CD4-positive, alpha-beta memory T cell (primary cell): ENCODE results near the gene SBNO2. TPM values are rescaled to one million over a fixed set of nuclear protein-coding genes. Genes with fewer than 3 reads are reported as not detected.
"Not testable (repeated sequence)": the region's sequence is repeated elsewhere in the genome, so short reads cannot be mapped to it uniquely, and the experiment has no call there.

Source experiments
- CTCF ChIA-PET: fragments of 350-600 bp; sonication (Branson Sonifier 250); formaldehyde crosslinking; loops from one replicate; lab custom pipeline; 2021; ENCODE audit warnings: inconsistent platforms; ENCODE audit not compliant: partially characterized antibody; lab: Charles Lee
- POLR2A ChIA-PET: fragments of 350-600 bp; sonication (Branson Sonifier 250); formaldehyde crosslinking; loops from one replicate; lab custom pipeline; 2021; ENCODE audit not compliant: partially characterized antibody; lab: Charles Lee
- DNase-seq, 5 donors: peaks; one replicate each; pipeline versions ENCODE4 v3.0.0 to v3.0.0-alpha.2; 2020 to 2022; ENCODE audit warnings: mixed read lengths in 1 of 5
- H3K27ac ChIP-seq: one replicate; pipeline ENCODE4 v1.7.0; 2013; ENCODE audit warnings: low read depth, low read length
- H3K27me3 ChIP-seq: 2 replicates; pipeline ENCODE4 v1.7.0; 2013; ENCODE audit warnings: mild to moderate bottlenecking, low read length, moderate library complexity; ENCODE audit not compliant: insufficient read depth
- H3K36me3 ChIP-seq: 2 replicates; pipeline ENCODE4 v1.7.0; 2013; ENCODE audit warnings: mild to moderate bottlenecking, low read length, moderate library complexity; ENCODE audit not compliant: insufficient read depth
- H3K4me1 ChIP-seq: 2 replicates; pipeline ENCODE4 v1.7.0; 2013; ENCODE audit warnings: mild to moderate bottlenecking, low read length, moderate library complexity; ENCODE audit not compliant: insufficient read depth
- H3K4me3 ChIP-seq, 2 donors: one replicate each; pipeline ENCODE4 v1.7.0; 2013; ENCODE audit warnings: low read length in 2 of 2, mild to moderate bottlenecking in 1 of 2
- H3K9me3 ChIP-seq, 2 donors: one replicate each; pipeline ENCODE4 v1.7.0; 2013; ENCODE audit warnings: low read length in 2 of 2, control low read depth in 1 of 2; ENCODE audit not compliant: control insufficient read depth in 1 of 2
- H3K27ac Mint-ChIP-seq, 7 donors: one replicate each; pipeline ENCODE4 v1.8.0; 2020 to 2021; ENCODE audit warnings: mixed read lengths in 7 of 7, mild to moderate bottlenecking in 6 of 7, inconsistent platforms in 3 of 7, moderate library complexity in 3 of 7
- H3K27me3 Mint-ChIP-seq, 2 donors: one replicate each; pipeline ENCODE4 v1.8.0; 2020 to 2021; ENCODE audit warnings: mixed read lengths in 2 of 2
- H3K36me3 Mint-ChIP-seq, 2 donors: one replicate each; pipeline ENCODE4 v1.8.0; 2020 to 2021; ENCODE audit warnings: mixed read lengths in 2 of 2, inconsistent platforms in 1 of 2, mild to moderate bottlenecking in 1 of 2
- H3K4me1 Mint-ChIP-seq, 4 donors: one replicate each; pipeline ENCODE4 v1.8.0; 2020 to 2021; ENCODE audit warnings: mixed read lengths in 4 of 4, mild to moderate bottlenecking in 1 of 4
- H3K4me3 Mint-ChIP-seq, 8 donors: one replicate each; pipeline ENCODE4 v1.8.0; 2020 to 2021; ENCODE audit warnings: mixed read lengths in 8 of 8, mild to moderate bottlenecking in 7 of 8, moderate library complexity in 6 of 8, inconsistent platforms in 3 of 8
- H3K9me3 Mint-ChIP-seq, 8 donors: one replicate each; pipeline ENCODE4 v1.8.0; 2020 to 2021; ENCODE audit warnings: mixed read lengths in 8 of 8, mild to moderate bottlenecking in 5 of 8, inconsistent platforms in 3 of 8, moderate library complexity in 1 of 8
- intact Hi-C: fragments of 100-400 bp; cut with micrococcal nuclease; formaldehyde crosslinking; loops from one replicate; pipeline ENCODE4 v1.15.1; 2023
- polyA plus RNA-seq, 2 donors: library from polyadenylated mRNA; unstranded; fragments of 300-500 nt; fragmentation: Illumina TruSeq; gene quantifications; one replicate each; pipeline ENCODE4 v1.2.3, GENCODE V29; 2021
- total RNA-seq, 2 experiments: library from RNA; stranded (reverse); gene quantifications; one replicate each; pipeline ENCODE4 v1.2.3, GENCODE V29; 2021

Gene SBNO2
- total and polyA plus RNA-seq, 4 experiments from 2014 or later, result 0.37 to 98.6 (median 48.1) TPM

DNA sequence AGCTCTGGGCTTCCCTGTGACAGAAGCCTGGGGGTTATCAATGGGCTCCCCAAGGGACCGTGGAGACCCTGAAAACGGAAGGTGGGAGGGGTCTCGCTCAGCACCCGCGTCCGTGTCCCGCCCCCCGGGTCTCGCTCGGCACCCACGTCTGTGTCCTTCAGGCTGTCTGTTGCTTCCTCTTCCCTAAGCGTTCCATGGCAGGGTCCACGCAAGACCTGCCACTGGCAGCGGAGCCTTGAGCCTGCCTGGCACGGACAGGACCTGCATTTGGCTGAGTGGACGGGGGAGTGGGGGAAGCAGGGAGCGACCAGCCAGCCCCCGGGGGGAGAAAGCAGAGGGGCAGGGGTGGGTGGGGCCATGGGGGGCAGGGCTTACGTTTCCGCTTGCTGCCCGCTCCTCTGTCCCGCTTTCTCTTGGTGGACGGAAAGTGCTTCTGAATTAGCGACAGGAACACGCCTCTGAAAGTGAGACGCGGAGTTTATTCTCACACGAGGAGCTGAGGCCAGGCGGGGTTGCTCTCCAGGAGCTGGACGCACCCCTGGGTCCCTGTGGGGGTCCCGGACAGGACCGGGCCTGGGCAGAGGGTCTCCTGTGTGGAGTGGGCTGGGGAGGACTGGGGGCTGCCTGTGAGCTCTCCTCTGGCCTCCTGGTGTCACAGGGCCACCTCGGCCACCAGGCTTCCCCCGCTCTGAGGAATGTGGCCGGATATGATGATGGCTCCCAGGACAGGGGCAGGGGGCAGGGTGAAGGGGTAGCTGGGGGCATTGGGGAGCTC lies 58.2 kb downstream of the SBNO2 start:
- Histone ChIP-seq H3K36me3 (peaks cover 58% of the 10 kb centered on the region), H3K9me3 (no peaks in the 10 kb centered on the region), H3K27me3 (no peaks in the 10 kb centered on the region), H3K4me1 (peaks cover 6% of the 10 kb centered on the region), H3K4me3 (no peak overlapping the region), H3K27ac (no peak overlapping the region)
- DNase-seq, result no peak
- H3K4me1 Mint-ChIP-seq, result no peaks in the 10 kb centered on the region
- intact Hi-C loops, result no loop called here
- H3K9me3 Mint-ChIP-seq, result no peaks in the 10 kb centered on the region
- H3K36me3 Mint-ChIP-seq, result peaks cover 10 to 19% of the 10 kb centered on the region in 2 donors
- H3K27me3 Mint-ChIP-seq, result no peaks in the 10 kb centered on the region
- POLR2A ChIA-PET, result interaction anchor here (1.4 to 2.9 kb wide), 2 partner anchors 12 to 77 kb away, joined by 3 to 26 read pairs; partner anchors contain the start of gene GPX4
- CTCF ChIA-PET, result interaction anchor here (0.6 kb wide), 1 partner anchor 71 kb away, joined by 3 read pairs; no protein-coding TSS in a partner anchor
- no peak overlapping the region for H3K4me3 Mint-ChIP-seq
- no peak overlapping the region for H3K27ac Mint-ChIP-seq

DNA sequence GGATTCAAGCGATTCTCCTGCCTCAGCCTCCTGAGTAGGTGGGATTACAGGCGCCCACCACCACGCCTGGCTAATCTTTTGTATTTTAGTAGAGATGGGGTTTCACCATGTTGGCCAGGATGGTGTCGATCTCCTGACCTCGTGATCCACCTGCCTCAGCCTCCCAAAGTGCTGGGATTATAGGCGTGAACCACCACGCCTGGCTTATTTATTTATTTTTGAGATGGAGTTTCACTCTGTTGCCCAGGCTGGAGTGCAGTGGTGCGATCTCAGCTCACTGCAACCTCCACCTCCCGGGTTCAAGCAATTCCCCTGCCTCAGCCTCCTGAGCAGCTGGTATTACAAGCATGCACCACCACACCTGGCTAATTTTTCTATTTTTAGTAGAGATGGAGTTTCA lies 59.3 kb downstream of the SBNO2 start:
- POLR2A ChIA-PET, result interaction anchor here (0.5 to 2.9 kb wide), 3 partner anchors 27 to 78 kb away, joined by 3 to 26 read pairs (median 10); no protein-coding TSS in a partner anchor
- intact Hi-C loops, result loop anchor here (5.0 kb wide), 1 partner anchor 78 kb away; no protein-coding TSS in a partner anchor
- H3K36me3 ChIP-seq, result peaks cover 52% of the 10 kb centered on the region
- not testable (repeated sequence) for H3K27me3 Mint-ChIP-seq, H3K27me3 ChIP-seq, H3K4me3 ChIP-seq, H3K9me3 ChIP-seq, H3K9me3 Mint-ChIP-seq, H3K4me1 Mint-ChIP-seq, H3K27ac ChIP-seq, DNase-seq, H3K4me3 Mint-ChIP-seq, H3K4me1 ChIP-seq
- peaks cover 4 to 20% of the 10 kb centered on the region in 2 donors for H3K36me3 Mint-ChIP-seq
- peak overlapping the region in 5 of 7 donors; percentile 30 to 70 (median 53) for H3K27ac Mint-ChIP-seq
- CTCF ChIA-PET, result interaction anchor here (0.6 to 1.6 kb wide), 2 partner anchors 48 to 79 kb away, joined by 3 read pairs; partner anchors contain the start of gene ARHGAP45

DNA sequence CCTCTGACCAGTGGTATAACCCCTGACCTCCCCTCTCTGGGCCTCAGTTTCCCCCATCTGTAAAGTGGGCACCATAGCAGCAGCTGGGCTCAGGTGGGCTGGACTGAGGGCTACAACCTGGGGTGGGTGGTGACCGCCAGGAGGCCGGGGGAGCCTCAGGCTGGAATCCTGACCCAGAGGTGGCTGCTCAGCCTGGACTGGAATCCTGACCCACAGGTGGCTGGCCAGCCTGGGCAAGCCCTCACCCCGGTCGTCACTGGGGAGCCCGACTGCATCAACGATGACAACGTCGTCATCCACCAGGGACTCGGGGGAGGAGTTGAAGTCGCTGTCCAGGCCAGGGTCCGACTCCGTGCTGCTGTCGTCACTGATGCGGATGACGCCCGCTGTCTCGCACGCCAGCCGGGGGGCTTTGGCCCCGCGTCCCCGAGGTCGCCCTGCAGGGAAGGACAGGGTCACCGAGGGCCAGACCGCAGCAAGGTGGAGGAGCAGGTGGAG lies 60.0 kb downstream of the SBNO2 start:
- Mint-ChIP-seq H3K4me3 (no peak overlapping the region), H3K27ac (peak overlapping the region in 1 of 7 donors; percentile 43), H3K9me3 (no peaks in the 10 kb centered on the region), H3K4me1 (no peaks in the 10 kb centered on the region), H3K27me3 (no peaks in the 10 kb centered on the region), H3K36me3 (peaks cover 4 to 20% of the 10 kb centered on the region in 2 donors)
- ChIA-PET CTCF (interaction anchor here (0.7 to 2.8 kb wide), 18 partner anchors 9 to 181 kb away, joined by 3 to 45 read pairs (median 4); partner anchors contain the start of gene ARHGAP45), POLR2A (interaction anchor here (0.5 to 2.9 kb wide), 15 partner anchors 10 to 155 kb away, joined by 3 to 26 read pairs (median 5); partner anchors contain the start of genes CIRBP, GPX4, POLR2E and SBNO2)
- H3K4me3 ChIP-seq, result no peak overlapping the region
- H3K4me1 ChIP-seq, result peaks cover 6% of the 10 kb centered on the region
- H3K9me3 ChIP-seq, result no peaks in the 10 kb centered on the region
- H3K36me3 ChIP-seq, result peaks cover 47% of the 10 kb centered on the region
- no peak for DNase-seq
- intact Hi-C loops, result loop anchor here (1.0 to 5.0 kb wide), 2 partner anchors 18 to 78 kb away; no protein-coding TSS in a partner anchor
- H3K27me3 ChIP-seq, result no peaks in the 10 kb centered on the region
- peak overlapping the region; percentile 35 for H3K27ac ChIP-seq

DNA sequence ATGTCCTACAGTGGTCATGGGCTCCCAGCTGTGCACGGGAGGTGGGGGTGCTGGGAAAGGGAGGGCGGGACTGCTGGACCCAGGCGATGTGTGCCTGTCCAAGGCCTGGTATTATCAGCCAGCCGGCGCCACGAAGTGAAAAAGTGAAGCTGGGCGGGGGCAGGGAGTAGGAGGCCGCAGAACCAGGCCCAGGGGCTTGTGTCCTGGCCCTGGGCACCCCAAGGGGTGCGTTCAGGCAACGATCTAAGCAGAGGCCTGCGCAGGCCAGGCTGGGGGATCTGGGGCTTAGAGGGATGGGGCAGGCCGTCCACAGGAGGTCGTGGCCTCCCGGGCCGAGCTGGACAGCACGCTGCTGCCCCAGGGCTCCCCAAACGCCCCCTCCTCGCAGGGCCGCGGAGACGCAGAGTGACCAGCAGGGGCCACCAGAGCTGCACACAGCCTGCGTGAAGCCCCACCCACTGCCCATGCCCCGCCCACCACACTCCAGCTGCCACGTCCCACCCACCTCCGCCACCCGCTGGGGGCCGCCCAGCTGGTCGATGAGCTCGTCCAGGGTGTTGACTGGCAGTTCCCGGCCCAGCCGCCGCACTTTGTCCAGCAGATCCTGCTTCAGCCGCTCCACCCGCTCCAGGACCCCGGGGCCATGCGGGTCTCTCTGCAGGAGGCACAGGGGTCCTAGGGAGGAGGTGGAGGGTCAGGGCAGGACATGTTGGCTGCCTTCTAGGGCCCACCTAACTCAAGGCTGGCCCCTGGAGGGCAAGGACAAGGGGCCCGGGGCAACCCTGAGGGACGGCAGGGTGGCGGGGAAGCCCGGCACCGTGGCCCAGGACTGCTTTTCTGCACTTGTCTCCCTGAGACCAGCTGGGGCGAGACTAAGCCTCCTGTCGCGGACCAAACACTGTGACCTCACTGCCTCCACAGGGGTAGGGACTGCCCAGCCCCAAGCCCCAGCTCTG lies 60.8 kb downstream of the SBNO2 start:
- ChIA-PET CTCF (interaction anchor here (0.7 to 2.8 kb wide), 18 partner anchors 10 to 180 kb away, joined by 3 to 45 read pairs (median 4); partner anchors contain the start of gene ARHGAP45), POLR2A (interaction anchor here (0.6 to 2.9 kb wide), 18 partner anchors 9 to 156 kb away, joined by 3 to 26 read pairs (median 5); partner anchors contain the start of genes ARHGAP45, CIRBP, GPX4 and POLR2E)
- intact Hi-C loops, result loop anchor here (1.0 to 5.0 kb wide), 2 partner anchors 19 to 79 kb away; no protein-coding TSS in a partner anchor
- Mint-ChIP-seq H3K4me1 (no peaks in the 10 kb centered on the region), H3K36me3 (peaks cover 0 to 17% of the 10 kb centered on the region in 2 donors), H3K9me3 (no peaks in the 10 kb centered on the region), H3K27me3 (no peaks in the 10 kb centered on the region), H3K27ac (peak overlapping the region in 4 of 7 donors; percentile 24 to 53 (median 42)), H3K4me3 (no peak overlapping the region)
- H3K9me3 ChIP-seq, result no peaks in the 10 kb centered on the region
- DNase-seq, result peak; percentile 75 to 83 (median 77)
- no peak overlapping the region for H3K4me3 ChIP-seq
- peaks cover 40% of the 10 kb centered on the region for H3K36me3 ChIP-seq
- H3K27ac ChIP-seq, result peak overlapping the region; percentile 35
- H3K4me1 ChIP-seq, result peaks cover 6% of the 10 kb centered on the region
- H3K27me3 ChIP-seq, result no peaks in the 10 kb centered on the region

DNA sequence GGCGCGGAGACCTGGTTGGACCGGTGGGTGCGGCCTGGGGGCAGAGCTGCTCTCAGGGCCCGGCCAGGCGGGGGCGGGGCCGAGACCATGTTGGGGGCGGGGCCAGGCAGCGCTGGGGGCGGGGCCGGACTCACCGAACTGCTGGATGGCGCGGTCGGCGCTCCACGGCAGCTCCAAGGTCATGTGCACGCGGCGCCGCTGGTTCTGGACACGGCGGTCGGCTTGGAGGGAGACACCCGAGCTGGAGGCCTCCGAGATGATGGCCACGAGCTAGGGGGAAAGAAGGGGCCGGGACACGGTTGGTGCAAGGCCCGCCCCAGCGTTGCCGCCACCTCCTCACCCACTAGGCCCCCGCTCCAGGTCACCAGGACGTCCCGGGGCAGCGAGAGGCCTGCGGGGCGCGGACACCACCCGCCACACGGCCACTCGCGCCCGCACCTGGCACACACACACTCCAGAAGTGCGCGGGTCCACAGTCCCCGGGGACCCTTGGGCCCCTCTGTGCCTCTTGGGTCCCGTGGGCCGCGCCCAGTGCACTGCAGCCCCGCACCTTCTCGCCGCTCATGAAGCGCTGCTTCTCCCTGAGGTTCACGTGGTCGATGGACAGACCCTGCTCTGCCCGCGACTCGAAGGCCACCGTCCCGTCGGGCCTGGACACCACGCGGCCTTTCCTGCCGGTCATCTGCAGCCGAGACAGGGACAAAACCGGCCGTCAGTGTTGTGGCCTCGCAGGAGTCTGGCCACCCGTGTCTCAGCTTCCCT lies 61.6 kb downstream of the SBNO2 start:
- H3K4me1 ChIP-seq, result peaks cover 6% of the 10 kb centered on the region
- H3K9me3 ChIP-seq, result no peaks in the 10 kb centered on the region
- H3K36me3 Mint-ChIP-seq, result peaks cover 0 to 16% of the 10 kb centered on the region in 2 donors
- POLR2A ChIA-PET, result interaction anchor here (0.6 to 2.9 kb wide), 16 partner anchors 17 to 157 kb away, joined by 3 to 26 read pairs (median 6); partner anchors contain the start of genes ARHGAP45, CIRBP, POLR2E and SBNO2
- H3K27me3 ChIP-seq, result no peaks in the 10 kb centered on the region
- peak in 1 of 5 donors; percentile 37 for DNase-seq
- CTCF ChIA-PET, result interaction anchor here (0.9 to 2.8 kb wide), 8 partner anchors 18 to 132 kb away, joined by 3 to 45 read pairs (median 4); no protein-coding TSS in a partner anchor
- H3K4me1 Mint-ChIP-seq, result no peaks in the 10 kb centered on the region
- no peak overlapping the region for H3K4me3 Mint-ChIP-seq
- H3K4me3 ChIP-seq, result no peak overlapping the region
- peak overlapping the region; percentile 35 for H3K27ac ChIP-seq
- peak overlapping the region in 1 of 7 donors; percentile 65 for H3K27ac Mint-ChIP-seq
- no peaks in the 10 kb centered on the region for H3K27me3 Mint-ChIP-seq
- intact Hi-C loops, result loop anchor here (1.0 to 5.0 kb wide), 2 partner anchors 20 to 80 kb away; no protein-coding TSS in a partner anchor
- H3K9me3 Mint-ChIP-seq, result no peaks in the 10 kb centered on the region
- H3K36me3 ChIP-seq, result peaks cover 33% of the 10 kb centered on the region
